H1 (cell line): ENCODE measurements around the gene SNRPB. TPM values are rescaled to one million over a fixed set of nuclear protein-coding genes. Genes with fewer than 3 reads are reported as not detected.

ENCODE experiments used
- CTCF ChIA-PET: fragments of 300-600 bp; sonication (Branson Sonifier 250); formaldehyde crosslinking; loops from one replicate; lab custom pipeline; 2021; ENCODE audit not compliant: partially characterized antibody; lab: Charles Lee
- POLR2A ChIA-PET: fragments of 300-600 bp; sonication (Branson Sonifier 250); formaldehyde crosslinking; loops from one replicate; lab custom pipeline; 2021; ENCODE audit warnings: inconsistent platforms; ENCODE audit not compliant: partially characterized antibody; lab: Charles Lee
- DNase-seq, 2 experiments: peaks; one replicate each; pipeline versions ENCODE4 v3.0.0 to v3.0.0-alpha.2; 2010 to 2022; ENCODE audit warnings: low spot score in 2 of 2, low read depth in 1 of 2, mixed read lengths in 1 of 2
- FAIRE-seq: peaks from 2 replicates; lab custom pipeline; 2011; peaks lifted over from hg19 to GRCh38; lab: Jason Lieb, UNC
- H2AFZ ChIP-seq: 2 replicates; pipeline ENCODE4 v1.8.1; 2012; ENCODE audit warnings: low read length, inconsistent platforms
- H2AK5ac ChIP-seq: 2 replicates; pipeline ENCODE4 v1.6.1; 2013; ENCODE audit warnings: low read depth, low read length
- H2BK120ac ChIP-seq: replicated peaks from 2 replicates; pipeline ENCODE3; 2013; ENCODE audit warnings: low read depth, low read length, inconsistent platforms
- H2BK12ac ChIP-seq: 2 replicates; pipeline ENCODE4 v1.6.1; 2013; ENCODE audit warnings: low read depth, low read length
- H2BK15ac ChIP-seq: 2 replicates; pipeline ENCODE4 v1.6.1; 2013; ENCODE audit warnings: low read length
- H2BK20ac ChIP-seq: 2 replicates; pipeline ENCODE4 v1.6.1; 2013; ENCODE audit warnings: low read length
- H2BK5ac ChIP-seq: 2 replicates; pipeline ENCODE4 v1.6.1; 2013; ENCODE audit warnings: low read depth, low read length
- H3K14ac ChIP-seq: 2 replicates; pipeline ENCODE4 v1.6.1; 2013; ENCODE audit warnings: inconsistent platforms; ENCODE audit not compliant: insufficient read length
- H3K18ac ChIP-seq: 2 replicates; pipeline ENCODE4 v1.6.1; 2013; ENCODE audit warnings: low read length; ENCODE audit errors: extremely low read depth
- H3K23ac ChIP-seq: 2 replicates; pipeline ENCODE4 v1.6.1; 2013; ENCODE audit warnings: inconsistent platforms; ENCODE audit not compliant: insufficient read length
- H3K23me2 ChIP-seq: 2 replicates; pipeline ENCODE4 v1.6.1; 2013; ENCODE audit warnings: low read depth, low read length
- H3K27ac ChIP-seq: 2 replicates; pipeline ENCODE4 v1.6.1; 2011; ENCODE audit warnings: low read depth, low read length, inconsistent platforms
- H3K27me3 ChIP-seq, 4 experiments: replicated peaks in 1 of 4; 1 replicate in 1 of 4; 2 replicates in 3 of 4; pipeline versions ENCODE4 v1.6.1 to v1.8.1; 2011 to 2013; ENCODE audit warnings: low read length in 3 of 4, mild to moderate bottlenecking in 3 of 4, inconsistent platforms in 2 of 4, mixed read lengths in 2 of 4, moderate library complexity in 1 of 4; ENCODE audit not compliant: control insufficient read depth in 3 of 4, insufficient read depth in 3 of 4; ENCODE audit errors: extremely low read depth in 1 of 4
- H3K36me3 ChIP-seq, 4 experiments: 2 replicates each; pipeline versions ENCODE4 v1.6.1 to v1.8.1; 2011 to 2013; ENCODE audit warnings: mild to moderate bottlenecking in 4 of 4, low read length in 3 of 4, moderate library complexity in 2 of 4, control low read depth in 1 of 4, inconsistent platforms in 1 of 4; ENCODE audit not compliant: insufficient read depth in 4 of 4, control insufficient read depth in 2 of 4
- H3K4ac ChIP-seq: replicated peaks from 2 replicates; pipeline ENCODE3; 2013; ENCODE audit warnings: low read length, low read depth, mixed read lengths, inconsistent platforms; ENCODE audit not compliant: insufficient read length
- H3K4me1 ChIP-seq, 4 experiments: replicated peaks in 1 of 4; 1 replicate in 1 of 4; 2 replicates in 3 of 4; pipeline versions ENCODE4 v1.6.1 to v1.8.1; 2011 to 2013; ENCODE audit warnings: low read length in 3 of 4, inconsistent platforms in 2 of 4, mixed read lengths in 1 of 4; ENCODE audit not compliant: insufficient read depth in 4 of 4, control insufficient read depth in 3 of 4
- H3K4me2 ChIP-seq, 2 experiments: 2 replicates each; pipeline versions ENCODE4 v1.6.1 to v1.8.1; 2011 to 2013; ENCODE audit warnings: low read depth in 2 of 2, low read length in 2 of 2, control low read depth in 1 of 2, inconsistent platforms in 1 of 2, mild to moderate bottlenecking in 1 of 2; ENCODE audit not compliant: insufficient read depth in 1 of 2
- H3K4me3 ChIP-seq, 4 experiments: fragments of 200-600, 300-600 bp in 1 of 4; sonication (generic), shearing (Covaris generic), sonication (Bioruptor Twin) in 1 of 4; 2 replicates each; pipeline versions ENCODE4 v1.5.1 to v1.8.1; 2011 to 2016; ENCODE audit warnings: low read length in 4 of 4, low read depth in 3 of 4, control low read depth in 2 of 4, inconsistent platforms in 2 of 4, mild to moderate bottlenecking in 2 of 4, mixed read lengths in 1 of 4, moderate library complexity in 1 of 4; ENCODE audit not compliant: insufficient read depth in 2 of 4; ENCODE audit errors: extremely low read depth in 1 of 4
- H3K56ac ChIP-seq: replicated peaks from 2 replicates; pipeline ENCODE3; 2013; ENCODE audit warnings: low read depth, mild to moderate bottlenecking, mixed read lengths, low read length, inconsistent platforms; ENCODE audit not compliant: insufficient read length
- H3K79me1 ChIP-seq: 2 replicates; pipeline ENCODE4 v1.6.1; 2013; ENCODE audit warnings: low read depth, low read length, control low read depth
- H3K79me2 ChIP-seq, 2 experiments: 2 replicates each; pipeline versions ENCODE4 v1.6.1 to v1.8.1; 2012 to 2013; ENCODE audit warnings: low read length in 2 of 2, mild to moderate bottlenecking in 2 of 2, inconsistent platforms in 1 of 2; ENCODE audit not compliant: insufficient read depth in 2 of 2, control insufficient read depth in 1 of 2
- H3K9ac ChIP-seq, 4 experiments: replicated peaks in 1 of 4; 1 replicate in 1 of 4; 2 replicates in 3 of 4; pipeline versions ENCODE4 v1.6.1 to v1.8.1; 2011 to 2013; ENCODE audit warnings: low read depth in 3 of 4, low read length in 3 of 4, control low read depth in 2 of 4, mild to moderate bottlenecking in 2 of 4, moderate library complexity in 2 of 4, inconsistent platforms in 1 of 4; ENCODE audit errors: extremely low read depth in 1 of 4
- H3K9me3 ChIP-seq, 2 experiments: 2 replicates each; pipeline versions ENCODE4 v1.6.1 to v1.8.1; 2012 to 2013; ENCODE audit warnings: mild to moderate bottlenecking in 2 of 2, moderate library complexity in 2 of 2, control low read depth in 1 of 2, inconsistent platforms in 1 of 2, low read depth in 1 of 2, low read length in 1 of 2, mixed read lengths in 1 of 2; ENCODE audit not compliant: insufficient read depth in 2 of 2
- H4K20me1 ChIP-seq, 2 experiments: replicated peaks in 1 of 2; 2 replicates each; pipeline versions ENCODE3 to v1.8.1; 2011 to 2013; ENCODE audit warnings: inconsistent platforms in 2 of 2, low read length in 2 of 2, mild to moderate bottlenecking in 1 of 2; ENCODE audit not compliant: insufficient read depth in 2 of 2, control insufficient read depth in 1 of 2
- H4K5ac ChIP-seq: 2 replicates; pipeline ENCODE4 v1.6.1; 2013; ENCODE audit warnings: low read length, low read depth, mixed read lengths, inconsistent platforms; ENCODE audit not compliant: insufficient read length
- H4K8ac ChIP-seq: 2 replicates; pipeline ENCODE4 v1.8.0; 2013; ENCODE audit warnings: mild to moderate bottlenecking, moderate library complexity, low read length, inconsistent platforms; ENCODE audit not compliant: insufficient read depth; ENCODE audit errors: extremely low read depth
- H4K91ac ChIP-seq: replicated peaks from 2 replicates; pipeline ENCODE3; 2013; ENCODE audit warnings: low read length, mixed read lengths, inconsistent platforms; ENCODE audit not compliant: insufficient read length
- ASH2L ChIP-seq: fragments of 200-600, 300-600 bp; sonication (generic); IDR thresholded peaks from one replicate; pipeline ENCODE4 v1.7.1; 2017; ENCODE audit warnings: low read length
- BCL11A ChIP-seq, 2 experiments: IDR thresholded peaks; one replicate each; pipeline ENCODE4 v1.6.1; 2011; ENCODE audit warnings: low read depth in 2 of 2, low read length in 2 of 2, mild to moderate bottlenecking in 2 of 2
- CREB1 ChIP-seq: IDR thresholded peaks from 2 replicates; pipeline ENCODE4 v1.6.1; 2012; ENCODE audit warnings: inconsistent platforms
- HDAC6 ChIP-seq: IDR thresholded peaks from one replicate; pipeline ENCODE4 v1.7.1; 2012; ENCODE audit warnings: low read depth, mild to moderate bottlenecking, inconsistent platforms, low read length, moderate library complexity
- RXRA ChIP-seq: IDR thresholded peaks from 2 replicates; pipeline ENCODE4 v1.6.1; 2011; ENCODE audit warnings: low read depth, mild to moderate bottlenecking, low read length, moderate library complexity; ENCODE audit not compliant: insufficient read depth
- SIX5 ChIP-seq: IDR thresholded peaks from 2 replicates; pipeline ENCODE4 v1.6.1; 2011; ENCODE audit warnings: mild to moderate bottlenecking, low read depth, low read length
- TAF7 ChIP-seq: optimal IDR thresholded peaks from 2 replicates; pipeline ENCODE3; 2011; ENCODE audit warnings: low read depth, mild to moderate bottlenecking, inconsistent platforms, low read length, moderate library complexity, borderline replicate concordance
- TBP ChIP-seq: IDR thresholded peaks from 2 replicates; pipeline ENCODE4 v1.6.1; 2011; ENCODE audit warnings: low read depth, low read length, improper control_type of control experiment
- TEAD4 ChIP-seq: IDR thresholded peaks from 2 replicates; pipeline ENCODE4 v1.6.1; 2012; ENCODE audit warnings: low read depth, low read length, inconsistent platforms, mixed read lengths
- YY1 ChIP-seq: IDR thresholded peaks from 2 replicates; pipeline ENCODE4 v1.6.1; 2011; ENCODE audit warnings: low read depth, mild to moderate bottlenecking, low read length
- WGBS, 2 experiments: shearing (Covaris generic) in 1 of 2; methylation state at CpG; one replicate each; pipeline versions ENCODE4 v1.1.6 to v1.1.7; 2013 to 2015; ENCODE audit warnings: low lambda C conversion rate in 2 of 2, mixed read lengths in 2 of 2, inconsistent platforms in 1 of 2, low coverage in 1 of 2, missing lambda C conversion rate in 1 of 2; ENCODE audit not compliant: insufficient replicate concordance in 2 of 2, insufficient coverage in 1 of 2, insufficient read length in 1 of 2; ENCODE audit errors: extremely low coverage in 1 of 2, missing lambda C conversion rate in 1 of 2; 5-methylcytosine and 5-hydroxymethylcytosine counted together
- polyA plus RNA-seq, 7 experiments: library from polyadenylated mRNA; depleted of rRNA in 3 of 7; stranded (reverse) in 5 of 7; unstranded in 2 of 7; fragments of >200 nt in 5 of 7; fragments of 200-250 nt in 2 of 7; gene quantifications; 1 replicate in 5 of 7; 2 replicates in 1 of 7; 4 replicates in 1 of 7; pipeline versions ENCODE4 v1.2.1 to v1.2.3, GENCODE V29; 2011 to 2013; ENCODE audit warnings: missing spikeins in 2 of 7, mixed read lengths in 2 of 7
- total RNA-seq: library from RNA; stranded (reverse); fragmentation: NEBNext Ultra II Directional; extraction: Animal tissue kit (Norgen Biotek cat#: 25700); gene quantifications from 2 replicates; pipeline ENCODE4 v1.2.1, GENCODE V29; 2021
- TF ChIP-seq, protein P1 (sequence below): IDR thresholded peaks from 2 replicates; pipeline ENCODE4 v1.6.1; 2012; ENCODE audit warnings: inconsistent platforms
- TF ChIP-seq, protein P2 (sequence below): IDR thresholded peaks from 2 replicates; pipeline ENCODE4 v1.6.1; 2011; ENCODE audit warnings: low read depth, mild to moderate bottlenecking, low read length; ENCODE audit not compliant: insufficient read depth

The SNRPB gene
- total and polyA plus RNA-seq, 2 of the 8 experiments (the other 6 are each of a cell fraction or from before 2014, with no cell fraction given) = 507 to 589 TPM

DNA sequence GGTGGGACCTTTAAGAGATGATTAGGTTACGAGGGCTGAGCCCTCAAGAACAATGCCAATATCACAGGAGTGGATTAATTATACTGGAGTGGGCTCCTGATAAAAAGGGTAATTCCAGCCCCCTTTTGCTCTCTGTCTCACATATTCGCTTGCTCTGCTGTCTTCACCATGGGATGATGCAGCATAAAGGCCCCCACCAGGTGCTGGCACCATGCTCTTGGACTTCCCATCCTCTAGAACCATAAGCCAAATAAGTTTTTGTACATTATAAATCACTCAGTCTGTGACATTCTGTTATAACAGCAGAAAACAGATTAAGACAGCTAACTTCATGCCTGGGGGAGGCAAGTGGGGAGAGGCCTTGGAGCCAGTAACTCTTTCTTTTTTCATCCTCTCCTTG lies 9.8 kb upstream of the SNRPB start:
- no peak overlapping the region for H4K5ac ChIP-seq
- H2BK15ac ChIP-seq = no peak overlapping the region
- H2AK5ac ChIP-seq = no peak overlapping the region
- H3K27ac ChIP-seq = no peak overlapping the region
- WGBS, 2 experiments = 89% methylated on average over 2 of the region's 2 CpGs; no CpG with 5 or more reads in 1 of the 2 experiments
- no peak overlapping the region for H2BK120ac ChIP-seq
- ChIA-PET CTCF (interaction anchor here (2.0 kb wide), 1 partner anchor 42 kb away, joined by 15 read pairs; no protein-coding TSS in a partner anchor), POLR2A (interaction anchor here (1.0 to 1.4 kb wide), 2 partner anchors 10 to 14 kb away, joined by 3 to 4 read pairs; partner anchors contain the start of gene SNRPB)
- no peak for FAIRE-seq
- H4K20me1 ChIP-seq = no peaks in the 10 kb centered on the region
- H3K27me3 ChIP-seq = no peaks in the 10 kb centered on the region; a peak in 1 of 7 replicates
- no peak overlapping the region for H3K9ac ChIP-seq
- H3K4me2 ChIP-seq = no peak overlapping the region
- H3K14ac ChIP-seq = no peak overlapping the region
- H2AFZ ChIP-seq = no peak overlapping the region
- H3K23ac ChIP-seq = no peak overlapping the region
- no peaks in the 10 kb centered on the region; a peak in 1 of 8 replicates for H3K36me3 ChIP-seq
- no peaks in the 10 kb centered on the region for H3K79me1 ChIP-seq
- H3K9me3 ChIP-seq = no peaks in the 10 kb centered on the region; a peak in 1 of 4 replicates
- no peak overlapping the region for H2BK5ac ChIP-seq
- no peaks in the 10 kb centered on the region for H3K23me2 ChIP-seq
- no peak overlapping the region for H2BK20ac ChIP-seq
- no peak overlapping the region for H2BK12ac ChIP-seq
- DNase-seq = no peak
- no peak overlapping the region for H4K91ac ChIP-seq
- H3K4me1 ChIP-seq = no peaks in the 10 kb centered on the region
- H4K8ac ChIP-seq = no peak overlapping the region
- H3K79me2 ChIP-seq = no peaks in the 10 kb centered on the region
- H3K4me3 ChIP-seq = no peak overlapping the region
- no peak overlapping the region for H3K4ac ChIP-seq
- H3K18ac ChIP-seq = no peak overlapping the region
- no peak overlapping the region for H3K56ac ChIP-seq
- TF ChIP-seq ASH2L = no peak
- no peak for TF ChIP-seq HDAC6
- no peak for TF ChIP-seq TAF7
- TF ChIP-seq TEAD4 = no peak
- no peak for TF ChIP-seq TBP
- TF ChIP-seq RXRA = no peak
- TF ChIP-seq, protein P1, sequence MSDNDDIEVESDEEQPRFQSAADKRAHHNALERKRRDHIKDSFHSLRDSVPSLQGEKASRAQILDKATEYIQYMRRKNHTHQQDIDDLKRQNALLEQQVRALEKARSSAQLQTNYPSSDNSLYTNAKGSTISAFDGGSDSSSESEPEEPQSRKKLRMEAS = no peak
- TF ChIP-seq SIX5 = no peak
- TF ChIP-seq BCL11A (IDR thresholded peaks at IDR 0.05; ENCODE audit: low read depth in 2 of 2, low read length in 2 of 2) = no peak
- TF ChIP-seq, protein P2, sequence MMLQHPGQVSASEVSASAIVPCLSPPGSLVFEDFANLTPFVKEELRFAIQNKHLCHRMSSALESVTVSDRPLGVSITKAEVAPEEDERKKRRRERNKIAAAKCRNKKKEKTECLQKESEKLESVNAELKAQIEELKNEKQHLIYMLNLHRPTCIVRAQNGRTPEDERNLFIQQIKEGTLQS = no peak
- no peak for TF ChIP-seq YY1
- TF ChIP-seq CREB1 = no peak
